Activated CD8-positive, alpha-beta memory T cell treated with anti-CD3 and anti-CD28 coated beads for 48 hours (primary cell): ENCODE data around the gene KCNC4.

Experiments used
- DNase-seq, 3 experiments: peaks; one replicate each; pipeline ENCODE4 v3.0.0-alpha.2; 2020; ENCODE audit warnings: low read depth in 2 of 3, low spot score in 2 of 3

The KCNC4 gene

DNA sequence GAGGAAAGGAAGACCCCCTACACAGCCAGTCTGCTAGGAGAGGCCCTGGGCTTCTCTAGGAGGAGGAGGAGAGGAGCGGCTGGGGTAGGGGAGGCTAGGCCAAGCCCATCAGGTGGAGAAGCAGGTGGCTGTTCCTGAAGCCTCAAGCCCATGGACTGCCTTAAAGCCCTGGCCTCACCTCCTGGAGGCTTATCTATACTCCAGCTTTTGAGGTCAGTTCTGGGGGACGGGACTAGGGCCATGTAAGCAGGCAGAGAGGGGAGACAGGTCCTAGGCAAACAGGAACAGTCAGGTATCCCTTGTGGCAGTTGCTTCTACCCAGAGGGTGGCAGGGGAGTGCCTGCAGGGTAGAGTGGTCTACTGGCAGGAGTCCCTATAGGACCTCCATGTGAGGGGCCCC, 40.6 kb downstream of the KCNC4 start:
- DNase-seq = no peak

DNA sequence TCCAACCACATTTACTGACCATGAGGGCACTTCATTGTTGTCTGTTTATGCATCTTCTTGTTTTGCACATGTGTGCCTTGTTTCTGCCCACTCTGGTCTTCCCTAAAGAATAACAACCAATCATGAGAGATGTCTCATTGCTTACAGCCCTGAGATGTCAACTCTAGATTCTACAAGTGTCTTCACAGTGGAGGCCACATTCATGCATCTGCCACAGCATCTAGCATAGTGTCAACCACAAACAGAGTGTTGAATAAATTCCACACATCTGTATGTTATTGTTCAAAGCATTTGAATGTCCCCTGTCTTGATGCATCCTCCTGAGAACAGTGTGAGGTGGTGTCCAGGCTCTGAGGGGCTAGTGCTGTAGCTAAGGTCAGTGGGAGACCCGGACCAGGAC, 43.1 kb downstream of the KCNC4 start:
- DNase-seq = no peak

DNA sequence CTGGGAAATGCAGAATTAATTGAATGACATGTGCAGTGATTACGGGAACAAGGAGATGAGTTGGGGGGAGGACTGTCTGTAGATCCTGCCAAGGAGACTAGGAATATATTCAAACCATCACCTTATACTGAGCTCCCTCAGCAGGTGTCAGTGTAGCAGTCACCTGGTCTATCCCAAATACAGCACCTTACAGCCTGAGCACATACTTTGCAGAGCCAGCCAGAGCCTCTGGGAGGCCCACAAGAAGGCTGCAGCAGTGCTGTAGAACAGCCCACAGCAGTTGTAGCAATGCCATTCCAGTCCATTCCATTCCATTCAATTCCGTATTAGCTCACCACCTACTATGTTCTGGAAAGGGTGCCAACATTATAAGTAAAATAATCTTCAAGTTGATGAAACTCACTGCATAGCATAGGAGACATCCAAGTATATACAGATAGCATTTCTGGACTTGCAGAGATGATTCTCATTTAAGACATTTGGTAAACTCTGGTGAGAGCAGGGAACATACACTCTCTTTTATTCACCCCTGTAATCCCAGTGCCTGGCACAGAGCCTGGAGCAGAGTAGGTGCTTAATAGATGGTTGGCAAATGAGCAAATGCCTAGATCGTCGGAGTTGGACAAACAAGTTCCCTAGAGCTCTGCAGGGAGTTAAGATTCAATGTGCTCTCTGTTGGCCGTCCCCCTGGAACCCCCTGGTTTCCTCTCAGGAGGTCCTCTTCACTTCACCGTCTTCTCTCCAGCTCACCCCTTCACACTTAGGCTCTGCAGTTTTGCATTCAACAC, 44.7 kb downstream of the KCNC4 start:
- no peak for DNase-seq

DNA sequence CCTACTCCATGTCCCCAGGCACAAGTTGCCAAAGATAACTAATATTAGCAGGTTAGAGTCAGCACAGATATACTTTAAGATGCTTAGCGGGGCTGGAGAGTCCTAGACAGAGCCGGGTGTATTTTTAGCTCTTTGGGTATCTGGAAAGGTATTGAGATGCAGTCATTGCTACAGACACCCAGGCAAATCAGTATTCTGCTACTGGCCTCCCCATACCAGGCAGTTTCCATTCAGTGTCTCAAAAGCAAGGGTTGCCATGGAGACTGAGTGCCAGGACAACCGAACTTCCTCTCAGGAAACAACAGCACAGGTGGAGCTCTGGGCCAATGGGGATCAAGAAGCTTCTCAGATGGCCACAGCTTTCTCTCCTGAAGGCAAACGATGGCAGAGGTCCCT, 45.3 kb downstream of the KCNC4 start:
- DNase-seq = no peak

DNA sequence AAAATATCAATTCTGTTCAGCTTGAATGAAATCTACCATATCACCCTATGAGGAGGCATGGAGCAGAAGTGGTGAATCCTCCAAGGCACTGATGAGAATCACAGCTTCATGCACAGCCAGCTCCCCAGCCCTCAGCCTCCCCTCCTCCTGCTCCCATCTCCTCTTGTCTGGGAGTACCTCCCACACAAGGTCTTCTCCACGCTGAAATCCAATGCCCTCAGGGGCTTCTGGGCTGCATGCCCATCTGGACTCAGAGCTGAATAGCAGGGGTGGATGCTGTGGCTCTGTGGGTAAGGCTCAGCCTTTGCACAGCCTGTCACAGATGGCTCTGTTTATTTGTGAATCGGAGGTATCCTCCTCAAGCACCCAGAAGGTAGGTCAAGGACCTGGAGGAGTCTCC, 48.6 kb downstream of the KCNC4 start:
- no peak for DNase-seq

DNA sequence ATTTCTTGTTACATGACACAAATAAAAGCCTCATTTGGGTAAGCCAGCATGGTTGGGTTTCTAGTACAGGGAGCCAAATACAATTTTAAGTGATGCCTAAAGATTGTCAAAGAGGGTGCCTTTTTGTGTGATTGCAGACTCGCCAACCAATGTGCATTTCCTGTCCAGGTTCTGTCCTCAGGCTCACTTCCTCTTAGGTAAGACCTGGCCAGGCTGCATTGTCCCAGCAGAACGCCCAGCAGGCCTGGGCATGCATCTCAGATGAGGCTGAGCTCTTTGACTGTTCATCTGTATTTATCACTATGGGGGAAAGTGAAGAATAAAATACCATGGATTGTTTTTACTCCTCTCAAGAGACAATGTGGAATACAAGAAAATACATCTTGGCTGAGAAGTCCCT, 49.7 kb downstream of the KCNC4 start:
- DNase-seq = no peak
